Measurements from ENCODE around the gene HEG1. TPM values are rescaled to one million over a fixed set of nuclear protein-coding genes. Genes with fewer than 3 reads are reported as not detected.

HEG1 gene
- 10.1 TPM for polyA plus RNA-seq (2013, experiment 1 of 2)
- 9.8 TPM for polyA plus RNA-seq (2013, experiment 2 of 2)

GRCh38 chr3:125055913-125056745, at the start of gene HEG1:
Gene HEG1 (minus strand): TSS chr3:125055997. CDS start chr3:125055890, 107 bp downstream.
- H3K4ac ChIP-seq (ENCODE audit: low read length), result no peak within 1 kb of the TSS
- H2AFZ ChIP-seq (ENCODE audit: low read length), result peak within 1 kb of the TSS; percentile 92
- H3K23ac ChIP-seq (ENCODE audit: low read depth, low read length, poor library complexity), result no peak within 1 kb of the TSS
- peaks cover 21 to 37% of the 10 kb centered on the region in 2 donors for H3K4me1 ChIP-seq (ENCODE audit: control insufficient read depth in 2 of 2, insufficient read depth in 1 of 2, low read depth in 1 of 2, low read length in 2 of 2)
- no peaks in the 10 kb centered on the region for H3K9me3 ChIP-seq (replicated peaks in 1 of 2; ENCODE audit: control insufficient read depth in 2 of 2, insufficient read depth in 1 of 2, low read depth in 1 of 2, low read length in 2 of 2)
- H3K27me3 ChIP-seq (ENCODE audit: control insufficient read depth in 3 of 3, insufficient read depth in 3 of 3, low read depth in 1 of 3, low read length in 3 of 3), result peaks cover 0 to 16% (median 6%) of the 10 kb centered on the region in 3 experiments
- H2AK5ac ChIP-seq (ENCODE audit: low read depth, low read length), result no peak within 1 kb of the TSS
- H3K4me2 ChIP-seq (ENCODE audit: insufficient read depth, low read length, poor library complexity, severe bottlenecking), result peak within 1 kb of the TSS; percentile 81
- H3K4me3 ChIP-seq (ENCODE audit: low read length in 2 of 2), result peak within 1 kb of the TSS; percentile 50 to 87
- H3K27ac ChIP-seq (replicated peaks; ENCODE audit: low read length), result no peak within 1 kb of the TSS
- peak within 1 kb of the TSS; percentile 26 for H2BK15ac ChIP-seq (ENCODE audit: low read length)
- H2BK120ac ChIP-seq (ENCODE audit: low read depth, low read length), result no peak within 1 kb of the TSS
- no peak within 1 kb of the TSS for H2BK12ac ChIP-seq (ENCODE audit: low read length)
- peak within 1 kb of the TSS; percentile 74 for H3K18ac ChIP-seq (ENCODE audit: low read length)
- peak; percentile 74 for DNase-seq (ENCODE audit: low spot score)
- WGBS, 2 donors (ENCODE audit: extremely low coverage in 2 of 2, insufficient read length in 2 of 2, insufficient replicate concordance in 1 of 2), result no CpG with 5 or more reads among the region's 67 CpGs
- H3K14ac ChIP-seq (ENCODE audit: low read length), result no peak within 1 kb of the TSS
- no peak within 1 kb of the TSS for H4K91ac ChIP-seq (ENCODE audit: low read depth, low read length, poor library complexity)
- H4K8ac ChIP-seq (ENCODE audit: low read depth, low read length), result no peak within 1 kb of the TSS
- no peak within 1 kb of the TSS for H2BK5ac ChIP-seq (ENCODE audit: low read length)
- H3K9ac ChIP-seq (ENCODE audit: low read depth, low read length, poor library complexity), result peak within 1 kb of the TSS; percentile 60
- H3K79me1 ChIP-seq (ENCODE audit: low read depth, low read length), result no peaks in the 10 kb centered on the region
- H3K36me3 ChIP-seq (replicated peaks in 1 of 2; ENCODE audit: control insufficient read depth in 2 of 2, insufficient read depth in 2 of 2, low read length in 2 of 2), result no peaks in the 10 kb centered on the region

- Histone ChIP-seq H4K91ac (ENCODE audit: low read depth, low read length, poor library complexity) (no peak overlapping the region), H2AK5ac (ENCODE audit: low read depth, low read length) (no peak overlapping the region), H3K4me1 (ENCODE audit: control insufficient read depth in 2 of 2, insufficient read depth in 1 of 2, low read depth in 1 of 2, low read length in 2 of 2) (peaks cover 1 to 2% of the 10 kb centered on the region in 2 donors), H3K23ac (ENCODE audit: low read depth, low read length, poor library complexity) (no peak overlapping the region), H2BK5ac (ENCODE audit: low read length) (no peak overlapping the region), H3K27me3 (ENCODE audit: control insufficient read depth in 3 of 3, insufficient read depth in 3 of 3, low read depth in 1 of 3, low read length in 3 of 3) (no peaks in the 10 kb centered on the region), H3K9ac (ENCODE audit: low read depth, low read length, poor library complexity) (no peak overlapping the region), H3K79me1 (ENCODE audit: low read depth, low read length) (no peaks in the 10 kb centered on the region), H3K27ac (replicated peaks; ENCODE audit: low read length) (no peak overlapping the region), H2BK12ac (ENCODE audit: low read length) (no peak overlapping the region), H2BK120ac (ENCODE audit: low read depth, low read length) (no peak overlapping the region), H3K36me3 (replicated peaks in 1 of 2; ENCODE audit: control insufficient read depth in 2 of 2, insufficient read depth in 2 of 2, low read length in 2 of 2) (peaks cover 0 to 20% of the 10 kb centered on the region in 2 donors), H4K8ac (ENCODE audit: low read depth, low read length) (no peak overlapping the region), H3K4me2 (ENCODE audit: insufficient read depth, low read length, poor library complexity, severe bottlenecking) (no peak overlapping the region), H3K18ac (ENCODE audit: low read length) (no peak overlapping the region), H2BK15ac (ENCODE audit: low read length) (no peak overlapping the region), H3K14ac (ENCODE audit: low read length) (no peak overlapping the region), H3K4me3 (ENCODE audit: low read length in 2 of 2) (no peak overlapping the region), H3K4ac (ENCODE audit: low read length) (no peak overlapping the region), H2AFZ (ENCODE audit: low read length) (no peak overlapping the region), H3K9me3 (replicated peaks in 1 of 2; ENCODE audit: control insufficient read depth in 2 of 2, insufficient read depth in 1 of 2, low read depth in 1 of 2, low read length in 2 of 2) (peaks cover 0 to 16% of the 10 kb centered on the region in 2 donors)
- no CpG with 5 or more reads among the region's 1 CpG for WGBS, 2 donors (ENCODE audit: extremely low coverage in 2 of 2, insufficient read length in 2 of 2, insufficient replicate concordance in 1 of 2)
- DNase-seq (ENCODE audit: low spot score), result no peak
These were observed 49.3 kb upstream of the HEG1 start for GRCh38 chr3:125105116-125105515.

- DNase-seq (ENCODE audit: low spot score), result no peak
- H3K23ac ChIP-seq (ENCODE audit: low read depth, low read length, poor library complexity), result no peak overlapping the region
- H3K4me1 ChIP-seq (ENCODE audit: control insufficient read depth in 2 of 2, insufficient read depth in 1 of 2, low read depth in 1 of 2, low read length in 2 of 2), result peaks cover 1 to 2% of the 10 kb centered on the region in 2 donors
- WGBS, 2 donors (ENCODE audit: extremely low coverage in 2 of 2, insufficient read length in 2 of 2, insufficient replicate concordance in 1 of 2), result no CpG with 5 or more reads among the region's 1 CpG
- H2BK12ac ChIP-seq (ENCODE audit: low read length), result no peak overlapping the region
- H3K4me3 ChIP-seq (ENCODE audit: low read length in 2 of 2), result no peak overlapping the region
- H3K27ac ChIP-seq (replicated peaks; ENCODE audit: low read length), result no peak overlapping the region
- H3K4me2 ChIP-seq (ENCODE audit: insufficient read depth, low read length, poor library complexity, severe bottlenecking), result no peak overlapping the region
- no peak overlapping the region for H2BK15ac ChIP-seq (ENCODE audit: low read length)
- peaks cover 0 to 19% of the 10 kb centered on the region in 2 donors for H3K9me3 ChIP-seq (replicated peaks in 1 of 2; ENCODE audit: control insufficient read depth in 2 of 2, insufficient read depth in 1 of 2, low read depth in 1 of 2, low read length in 2 of 2)
- no peak overlapping the region for H3K9ac ChIP-seq (ENCODE audit: low read depth, low read length, poor library complexity)
- no peak overlapping the region for H3K14ac ChIP-seq (ENCODE audit: low read length)
- no peak overlapping the region for H3K4ac ChIP-seq (ENCODE audit: low read length)
- H2BK120ac ChIP-seq (ENCODE audit: low read depth, low read length), result no peak overlapping the region
- no peak overlapping the region for H2AK5ac ChIP-seq (ENCODE audit: low read depth, low read length)
- H3K36me3 ChIP-seq (replicated peaks in 1 of 2; ENCODE audit: control insufficient read depth in 2 of 2, insufficient read depth in 2 of 2, low read length in 2 of 2), result peaks cover 0 to 20% of the 10 kb centered on the region in 2 donors
- H4K91ac ChIP-seq (ENCODE audit: low read depth, low read length, poor library complexity), result no peak overlapping the region
- H3K79me1 ChIP-seq (ENCODE audit: low read depth, low read length), result no peaks in the 10 kb centered on the region
- no peak overlapping the region for H2BK5ac ChIP-seq (ENCODE audit: low read length)
- H2AFZ ChIP-seq (ENCODE audit: low read length), result no peak overlapping the region
- no peaks in the 10 kb centered on the region for H3K27me3 ChIP-seq (ENCODE audit: control insufficient read depth in 3 of 3, insufficient read depth in 3 of 3, low read depth in 1 of 3, low read length in 3 of 3)
- no peak overlapping the region for H4K8ac ChIP-seq (ENCODE audit: low read depth, low read length)
- H3K18ac ChIP-seq (ENCODE audit: low read length), result no peak overlapping the region
These were observed 48.8 kb upstream of the HEG1 start for GRCh38 chr3:125104639-125105038.

DNA sequence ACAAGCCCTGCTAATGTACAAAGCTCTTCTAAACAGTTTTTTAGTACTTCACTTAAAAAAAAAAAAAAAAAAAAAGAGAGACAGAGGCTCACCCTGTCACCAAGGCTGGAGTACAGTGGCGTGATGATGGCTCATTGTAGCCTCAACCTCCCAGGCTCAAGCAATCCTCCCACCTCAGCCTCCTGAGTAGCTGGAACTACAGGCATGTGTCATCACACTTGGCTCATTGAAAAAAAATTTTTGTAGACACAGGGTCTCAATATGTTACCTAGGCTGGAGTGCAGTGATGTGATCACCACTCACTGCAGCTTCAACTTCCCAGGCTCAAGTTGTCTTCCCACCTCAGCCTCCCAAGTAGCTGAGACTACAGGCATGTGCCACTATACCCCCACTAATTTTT, 47.6 kb upstream of the HEG1 start:
- Histone ChIP-seq H3K18ac (ENCODE audit: low read length) (no peak overlapping the region), H2BK120ac (ENCODE audit: low read depth, low read length) (no peak overlapping the region), H3K4me2 (ENCODE audit: insufficient read depth, low read length, poor library complexity, severe bottlenecking) (no peak overlapping the region), H2BK5ac (ENCODE audit: low read length) (no peak overlapping the region), H3K9ac (ENCODE audit: low read depth, low read length, poor library complexity) (no peak overlapping the region), H2BK12ac (ENCODE audit: low read length) (no peak overlapping the region), H3K9me3 (replicated peaks in 1 of 2; ENCODE audit: control insufficient read depth in 2 of 2, insufficient read depth in 1 of 2, low read depth in 1 of 2, low read length in 2 of 2) (peaks cover 0 to 26% of the 10 kb centered on the region in 2 donors), H3K79me1 (ENCODE audit: low read depth, low read length) (no peaks in the 10 kb centered on the region), H3K4ac (ENCODE audit: low read length) (no peak overlapping the region), H3K27ac (replicated peaks; ENCODE audit: low read length) (no peak overlapping the region), H2AFZ (ENCODE audit: low read length) (no peak overlapping the region), H3K4me1 (ENCODE audit: control insufficient read depth in 2 of 2, insufficient read depth in 1 of 2, low read depth in 1 of 2, low read length in 2 of 2) (peaks cover 1 to 2% of the 10 kb centered on the region in 2 donors), H3K36me3 (replicated peaks in 1 of 2; ENCODE audit: control insufficient read depth in 2 of 2, insufficient read depth in 2 of 2, low read length in 2 of 2) (peaks cover 0 to 14% of the 10 kb centered on the region in 2 donors), H3K27me3 (ENCODE audit: control insufficient read depth in 3 of 3, insufficient read depth in 3 of 3, low read depth in 1 of 3, low read length in 3 of 3) (no peaks in the 10 kb centered on the region), H3K4me3 (ENCODE audit: low read length in 2 of 2) (no peak overlapping the region), H3K23ac (ENCODE audit: low read depth, low read length, poor library complexity) (no peak overlapping the region), H3K14ac (ENCODE audit: low read length) (no peak overlapping the region), H4K91ac (ENCODE audit: low read depth, low read length, poor library complexity) (no peak overlapping the region), H2AK5ac (ENCODE audit: low read depth, low read length) (no peak overlapping the region), H4K8ac (ENCODE audit: low read depth, low read length) (no peak overlapping the region), H2BK15ac (ENCODE audit: low read length) (no peak overlapping the region)
- no CpG with 5 or more reads among the region's 1 CpG for WGBS, 2 donors (ENCODE audit: extremely low coverage in 2 of 2, insufficient read length in 2 of 2, insufficient replicate concordance in 1 of 2)
- DNase-seq (ENCODE audit: low spot score), result no peak
